ENCODE measurements around the gene FBXW12. TPM values are rescaled to one million over a fixed set of nuclear protein-coding genes. Genes with fewer than 3 reads are reported as not detected.

The FBXW12 gene
- total and polyA plus RNA-seq, 2 experiments from 2014 or later = not detected

- DNase-seq (ENCODE audit: low spot score) = no peak
- Histone ChIP-seq H3K4me2 (no peak overlapping the region), H3K9me2 (replicated peaks; ENCODE audit: insufficient read depth) (no peaks in the 10 kb centered on the region), H4K20me1 (ENCODE audit: insufficient read depth, poor library complexity, severe bottlenecking) (no peaks in the 10 kb centered on the region), H3K36me3 (replicated peaks; ENCODE audit: insufficient read depth, low read depth) (no peaks in the 10 kb centered on the region), H3K4me1 (ENCODE audit: insufficient read depth) (no peaks in the 10 kb centered on the region), H3K79me2 (no peaks in the 10 kb centered on the region), H3K27ac (no peak overlapping the region), H3K4me3 (no peak overlapping the region), H3K27me3 (no peaks in the 10 kb centered on the region), H2AFZ (no peak overlapping the region), H3K9me3 (ENCODE audit: low read depth) (no peaks in the 10 kb centered on the region)
- WGBS (ENCODE audit: low lambda C conversion rate, missing lambda C conversion rate) = 98% methylated on average over 18 of the region's 19 CpGs
- TF ChIP-seq CTCF (IDR thresholded peaks at IDR 0.05; ENCODE audit: poor library complexity) = no peak
- no peak for TF ChIP-seq EZH2 (IDR thresholded peaks at IDR 0.05; ENCODE audit: borderline replicate concordance)
- no peak for TF ChIP-seq EZH2phosphoT487 (IDR thresholded peaks at IDR 0.05; ENCODE audit: low read depth, severe bottlenecking, unreplicated experiment)
Observed at GRCh38 chr3:48412375-48413001, 40.5 kb downstream of the FBXW12 start.

- no peaks in the 10 kb centered on the region for H3K79me2 ChIP-seq
- no peaks in the 10 kb centered on the region for H3K4me1 ChIP-seq (ENCODE audit: insufficient read depth)
- no peak overlapping the region for H3K4me3 ChIP-seq
- WGBS (ENCODE audit: low lambda C conversion rate, missing lambda C conversion rate) = 97% methylated on average over 8 of the region's 8 CpGs
- H2AFZ ChIP-seq = no peak overlapping the region
- DNase-seq (ENCODE audit: low spot score) = no peak
- no peaks in the 10 kb centered on the region for H3K27me3 ChIP-seq
- no peaks in the 10 kb centered on the region for H3K9me3 ChIP-seq (ENCODE audit: low read depth)
- TF ChIP-seq EZH2 (IDR thresholded peaks at IDR 0.05; ENCODE audit: borderline replicate concordance) = no peak
- TF ChIP-seq EZH2phosphoT487 (IDR thresholded peaks at IDR 0.05; ENCODE audit: low read depth, severe bottlenecking, unreplicated experiment) = no peak
- TF ChIP-seq CTCF (IDR thresholded peaks at IDR 0.05; ENCODE audit: poor library complexity) = no peak
- no peak overlapping the region for H3K4me2 ChIP-seq
- no peaks in the 10 kb centered on the region for H3K36me3 ChIP-seq (replicated peaks; ENCODE audit: insufficient read depth, low read depth)
- H4K20me1 ChIP-seq (ENCODE audit: insufficient read depth, poor library complexity, severe bottlenecking) = no peaks in the 10 kb centered on the region
- H3K27ac ChIP-seq = no peak overlapping the region
- H3K9me2 ChIP-seq (replicated peaks; ENCODE audit: insufficient read depth) = no peaks in the 10 kb centered on the region
Observed at GRCh38 chr3:48413086-48413485, 41.1 kb downstream of the FBXW12 start.

GRCh38 chr3:48413611-48414010, 41.6 kb downstream of the FBXW12 start:
- Histone ChIP-seq H3K4me3 (no peak overlapping the region), H3K27ac (no peak overlapping the region), H3K9me3 (ENCODE audit: low read depth) (no peaks in the 10 kb centered on the region), H3K4me2 (no peak overlapping the region), H4K20me1 (ENCODE audit: insufficient read depth, poor library complexity, severe bottlenecking) (no peaks in the 10 kb centered on the region), H3K79me2 (no peaks in the 10 kb centered on the region), H3K36me3 (replicated peaks; ENCODE audit: insufficient read depth, low read depth) (no peaks in the 10 kb centered on the region), H3K9me2 (replicated peaks; ENCODE audit: insufficient read depth) (no peaks in the 10 kb centered on the region), H2AFZ (no peak overlapping the region), H3K4me1 (ENCODE audit: insufficient read depth) (no peaks in the 10 kb centered on the region), H3K27me3 (no peaks in the 10 kb centered on the region)
- no peak for DNase-seq (ENCODE audit: low spot score)
- 93% methylated on average over 14 of the region's 14 CpGs for WGBS (ENCODE audit: low lambda C conversion rate, missing lambda C conversion rate)
- TF ChIP-seq CTCF (IDR thresholded peaks at IDR 0.05; ENCODE audit: poor library complexity) = no peak
- TF ChIP-seq EZH2 (IDR thresholded peaks at IDR 0.05; ENCODE audit: borderline replicate concordance) = no peak
